Left ventricle myocardium inferior (tissue), 1 donor: ENCODE results near the gene ALG3. TPM values are rescaled to one million over a fixed set of nuclear protein-coding genes. Genes with fewer than 3 reads are reported as not detected.
A peak's percentile ranks its signal among the peaks of the same experiment; 100 is the strongest.

Experiments
- DNase-seq: peaks from one replicate; pipeline ENCODE4 v3.0.0-alpha.2; 2020
- H3K27ac ChIP-seq: fragments of 200-600 bp; replicated peaks from 2 replicates; pipeline ENCODE4 v1.8.0; 2021
- H3K27me3 ChIP-seq: fragments of 200-600 bp; 2 replicates; pipeline ENCODE4 v1.8.0; 2021; ENCODE audit warnings: low read depth
- H3K36me3 ChIP-seq: fragments of 200-600 bp; 2 replicates; pipeline ENCODE4 v1.8.0; 2021
- H3K4me1 ChIP-seq: fragments of 200-600 bp; 2 replicates; pipeline ENCODE4 v1.8.0; 2021
- H3K4me3 ChIP-seq: fragments of 200-600 bp; 2 replicates; pipeline ENCODE4 v1.8.0; 2021; ENCODE audit warnings: mild to moderate bottlenecking, moderate library complexity
- H3K9me3 ChIP-seq: fragments of 200-600 bp; replicated peaks from 2 replicates; pipeline ENCODE4 v1.8.0; 2021
- CTCF ChIP-seq: fragments of 200-600 bp; IDR thresholded peaks from 2 replicates; pipeline ENCODE4 v1.8.0; 2021; ENCODE audit warnings: antibody characterized with exemption, mild to moderate bottlenecking, borderline replicate concordance
- intact Hi-C: fragments of 100-400 bp; cut with micrococcal nuclease; formaldehyde crosslinking; loops from one replicate; pipeline ENCODE4 v1.11.0; 2022
- total RNA-seq: library from RNA; stranded (reverse); fragmentation: NEBNext Ultra II Directional; extraction: Animal tissue kit (Norgen Biotek cat#: 25700); gene quantifications from one replicate; pipeline ENCODE4 v1.2.1, GENCODE V29; 2021
- donor health status: DM: no; HTN: yes; CAD: no; lungs with severe emphysema.

The ALG3 gene
- total RNA-seq, 1 donor from 2014 or later = 16.1 TPM

DNA sequence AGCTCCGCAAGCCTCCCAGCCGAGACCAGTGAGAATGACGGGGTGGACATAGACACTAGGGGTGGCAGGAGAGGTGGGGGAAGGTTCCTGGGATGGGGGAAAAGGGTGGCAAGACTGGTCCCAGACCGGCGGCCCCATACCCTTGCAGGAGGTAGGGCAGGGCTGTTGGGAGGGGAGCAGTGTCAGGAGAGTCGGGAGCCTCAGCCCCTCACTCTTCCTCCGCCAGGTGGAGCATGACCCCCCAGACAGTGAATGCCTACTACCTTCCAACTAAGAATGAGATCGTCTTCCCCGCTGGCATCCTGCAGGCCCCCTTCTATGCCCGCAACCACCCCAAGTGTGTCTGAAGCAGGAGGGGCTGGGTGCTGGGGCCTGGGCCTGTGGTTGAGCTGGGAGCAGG is 41.6 kb upstream of the ALG3 start:
- Histone ChIP-seq H3K4me3 (no peak overlapping the region), H3K27me3 (peaks cover 47% of the 10 kb centered on the region), H3K9me3 (no peaks in the 10 kb centered on the region), H3K27ac (no peak overlapping the region), H3K36me3 (no peaks in the 10 kb centered on the region), H3K4me1 (no peaks in the 10 kb centered on the region)
- DNase-seq = no peak
- intact Hi-C loops = no loop called here
- TF ChIP-seq CTCF = no peak

GRCh38 chr3:184289426-184289938 is 40.7 kb upstream of the ALG3 start:
- H3K27ac ChIP-seq = no peak overlapping the region
- no peak overlapping the region for H3K4me3 ChIP-seq
- intact Hi-C loops = no loop called here
- peaks cover 5% of the 10 kb centered on the region for H3K4me1 ChIP-seq
- DNase-seq = peak; percentile 35
- H3K36me3 ChIP-seq = no peaks in the 10 kb centered on the region
- H3K9me3 ChIP-seq = no peaks in the 10 kb centered on the region
- TF ChIP-seq CTCF = peak; percentile 68
- peaks cover 47% of the 10 kb centered on the region for H3K27me3 ChIP-seq

DNA sequence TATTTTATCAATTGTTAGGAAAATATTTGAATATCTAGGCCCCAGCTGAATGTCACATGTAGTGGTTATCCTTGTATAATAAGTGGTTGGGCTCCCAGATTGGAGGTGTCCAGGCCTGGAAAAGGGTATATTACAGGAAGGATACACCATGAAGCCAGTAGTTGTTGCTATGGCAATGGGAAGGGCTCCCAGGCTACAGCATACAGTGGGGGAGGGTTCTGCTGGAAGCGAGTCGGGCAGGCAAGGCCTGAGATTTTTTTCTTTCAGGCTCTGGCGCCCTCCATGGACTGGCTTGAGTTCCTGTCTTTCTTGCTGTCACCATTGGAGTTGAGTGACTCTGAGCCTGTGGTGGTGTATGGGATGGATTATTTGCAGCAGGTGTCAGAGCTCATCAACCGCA is 35.9 kb upstream of the ALG3 start:
- peak; percentile 42 for TF ChIP-seq CTCF
- intact Hi-C loops = no loop called here
- Histone ChIP-seq H3K4me1 (peaks cover 5% of the 10 kb centered on the region), H3K4me3 (no peak overlapping the region), H3K9me3 (no peaks in the 10 kb centered on the region), H3K27ac (no peak overlapping the region), H3K27me3 (peaks cover 22% of the 10 kb centered on the region), H3K36me3 (no peaks in the 10 kb centered on the region)
- no peak for DNase-seq

GRCh38 chr3:184283681-184284080 is 34.9 kb upstream of the ALG3 start:
- H3K36me3 ChIP-seq = no peaks in the 10 kb centered on the region
- no peak for TF ChIP-seq CTCF
- peaks cover 20% of the 10 kb centered on the region for H3K27me3 ChIP-seq
- H3K9me3 ChIP-seq = no peaks in the 10 kb centered on the region
- H3K27ac ChIP-seq = no peak overlapping the region
- intact Hi-C loops = no loop called here
- DNase-seq = no peak
- H3K4me1 ChIP-seq = peaks cover 5% of the 10 kb centered on the region
- no peak overlapping the region for H3K4me3 ChIP-seq

DNA sequence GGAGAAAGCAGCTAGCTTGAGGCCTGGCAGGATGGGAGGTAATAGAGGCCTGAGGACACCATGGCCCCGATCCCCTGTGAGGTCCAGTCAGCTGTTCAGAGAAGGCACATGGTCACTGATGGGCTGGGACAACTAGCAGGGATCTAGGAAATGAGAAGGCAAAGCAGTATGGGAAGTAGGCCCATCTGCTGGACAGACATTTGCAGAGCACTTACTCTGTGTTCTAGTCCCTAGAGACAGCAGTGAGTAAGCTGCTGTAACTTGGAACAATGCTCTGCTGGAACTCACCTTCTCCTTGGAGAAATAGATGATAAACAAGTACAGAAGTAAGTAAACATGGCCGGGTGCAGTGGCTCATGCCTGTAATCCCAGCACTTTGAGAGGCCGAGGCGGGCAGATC is 34.2 kb upstream of the ALG3 start:
- Histone ChIP-seq H3K4me3 (no peak overlapping the region), H3K27me3 (peaks cover 21% of the 10 kb centered on the region), H3K27ac (no peak overlapping the region), H3K9me3 (no peaks in the 10 kb centered on the region), H3K4me1 (peaks cover 5% of the 10 kb centered on the region), H3K36me3 (no peaks in the 10 kb centered on the region)
- no peak for DNase-seq
- no peak for TF ChIP-seq CTCF
- intact Hi-C loops = no loop called here
